ENCODE data around the gene LRRC70.

The LRRC70 gene

GRCh38 chr5:62597314-62597713, 18.7 kb downstream of the LRRC70 start:
- TF ChIP-seq, protein P1, sequence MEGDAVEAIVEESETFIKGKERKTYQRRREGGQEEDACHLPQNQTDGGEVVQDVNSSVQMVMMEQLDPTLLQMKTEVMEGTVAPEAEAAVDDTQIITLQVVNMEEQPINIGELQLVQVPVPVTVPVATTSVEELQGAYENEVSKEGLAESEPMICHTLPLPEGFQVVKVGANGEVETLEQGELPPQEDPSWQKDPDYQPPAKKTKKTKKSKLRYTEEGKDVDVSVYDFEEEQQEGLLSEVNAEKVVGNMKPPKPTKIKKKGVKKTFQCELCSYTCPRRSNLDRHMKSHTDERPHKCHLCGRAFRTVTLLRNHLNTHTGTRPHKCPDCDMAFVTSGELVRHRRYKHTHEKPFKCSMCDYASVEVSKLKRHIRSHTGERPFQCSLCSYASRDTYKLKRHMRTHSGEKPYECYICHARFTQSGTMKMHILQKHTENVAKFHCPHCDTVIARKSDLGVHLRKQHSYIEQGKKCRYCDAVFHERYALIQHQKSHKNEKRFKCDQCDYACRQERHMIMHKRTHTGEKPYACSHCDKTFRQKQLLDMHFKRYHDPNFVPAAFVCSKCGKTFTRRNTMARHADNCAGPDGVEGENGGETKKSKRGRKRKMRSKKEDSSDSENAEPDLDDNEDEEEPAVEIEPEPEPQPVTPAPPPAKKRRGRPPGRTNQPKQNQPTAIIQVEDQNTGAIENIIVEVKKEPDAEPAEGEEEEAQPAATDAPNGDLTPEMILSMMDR (conservative IDR thresholded peaks at IDR 0.05; ENCODE audit: control insufficient read depth, insufficient read depth, low read depth, low read length), result no peak
- no peak overlapping the region for H3K4me3 ChIP-seq (ENCODE audit: control insufficient read depth, low read depth, low read length)
- DNase-seq (ENCODE audit: low read depth), result no peak

DNA sequence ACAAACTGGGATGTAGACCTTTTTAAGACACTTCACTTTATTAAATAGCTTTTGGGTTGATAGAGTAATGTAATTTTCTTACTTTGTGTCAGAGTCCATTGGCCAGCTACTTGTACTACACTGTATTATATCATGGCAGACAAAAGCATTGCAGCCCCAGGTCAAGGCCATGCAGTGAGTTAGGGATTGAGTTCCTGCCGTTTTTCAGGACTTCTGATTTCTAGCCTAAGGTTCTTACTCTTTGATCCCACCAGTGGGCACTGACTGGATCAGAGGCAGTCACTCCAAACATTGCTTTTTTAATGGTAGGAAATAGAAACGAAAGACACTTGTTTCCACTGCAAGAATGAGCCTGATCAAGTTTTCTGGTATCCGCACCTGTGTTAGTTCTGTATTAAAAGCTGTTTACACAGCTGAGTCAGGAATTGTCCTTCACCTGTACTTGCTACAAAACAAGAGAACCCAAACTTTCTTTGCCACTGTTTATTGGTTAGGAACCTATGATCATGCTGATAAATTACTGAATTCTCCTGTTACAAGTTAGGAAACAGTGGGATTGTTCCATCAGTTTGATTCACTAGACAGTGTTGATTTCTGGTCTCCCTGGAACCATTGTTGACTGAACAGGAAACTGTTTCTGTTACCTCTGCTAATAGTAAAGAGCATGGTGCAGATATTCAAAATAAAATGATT, 22.1 kb downstream of the LRRC70 start:
- DNase-seq (ENCODE audit: low read depth), result no peak
- TF ChIP-seq, protein P1 (conservative IDR thresholded peaks at IDR 0.05; ENCODE audit: control insufficient read depth, insufficient read depth, low read depth, low read length), result no peak
- H3K4me3 ChIP-seq (ENCODE audit: control insufficient read depth, low read depth, low read length), result no peak overlapping the region

GRCh38 chr5:62603934-62604333, 25.3 kb downstream of the LRRC70 start:
- TF ChIP-seq, protein P1 (conservative IDR thresholded peaks at IDR 0.05; ENCODE audit: control insufficient read depth, insufficient read depth, low read depth, low read length), result no peak
- no peak for DNase-seq (ENCODE audit: low read depth)
- no peak overlapping the region for H3K4me3 ChIP-seq (ENCODE audit: control insufficient read depth, low read depth, low read length)

DNA sequence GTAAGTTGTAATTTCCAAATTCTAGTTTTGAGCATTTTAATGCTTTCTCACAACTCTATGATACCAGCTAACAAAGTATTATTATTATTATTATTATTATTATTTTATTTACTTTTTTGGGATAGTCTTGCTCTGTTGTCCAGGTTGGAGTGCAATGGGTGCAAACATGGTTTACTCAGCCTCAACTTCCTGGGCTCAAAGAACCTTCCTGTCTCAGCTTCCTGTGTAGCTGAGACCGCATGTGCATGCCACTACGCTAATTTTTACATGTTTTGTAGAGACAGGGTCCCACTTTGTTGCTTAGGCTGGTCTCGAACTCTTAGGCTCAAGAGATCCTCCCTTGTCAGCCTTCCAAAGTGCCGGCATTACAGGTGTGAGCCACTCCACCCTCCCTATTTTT, 27.0 kb downstream of the LRRC70 start:
- TF ChIP-seq, protein P1 (conservative IDR thresholded peaks at IDR 0.05; ENCODE audit: control insufficient read depth, insufficient read depth, low read depth, low read length), result no peak
- H3K4me3 ChIP-seq (ENCODE audit: control insufficient read depth, low read depth, low read length), result no peak overlapping the region
- DNase-seq (ENCODE audit: low read depth), result no peak

DNA sequence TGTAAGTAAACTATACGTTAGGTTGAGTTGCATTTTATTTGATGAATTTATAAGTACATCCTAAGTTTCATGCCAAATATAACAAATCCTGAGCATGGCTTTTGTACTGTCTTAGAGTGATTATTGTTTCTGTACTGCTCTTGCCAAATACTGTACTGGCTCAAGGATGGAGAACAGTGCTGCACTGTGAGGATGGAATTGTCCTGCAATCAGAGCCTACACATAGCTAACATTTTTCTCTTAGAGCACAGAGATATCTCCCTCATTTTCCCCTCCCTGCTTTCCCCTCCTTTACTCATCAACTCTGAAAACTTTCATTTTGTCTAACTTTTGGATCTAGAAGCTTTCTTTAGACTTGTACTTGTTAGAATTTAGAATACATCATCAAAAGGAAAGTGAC, 28.3 kb downstream of the LRRC70 start:
- TF ChIP-seq, protein P1 (conservative IDR thresholded peaks at IDR 0.05; ENCODE audit: control insufficient read depth, insufficient read depth, low read depth, low read length), result no peak
- H3K4me3 ChIP-seq (ENCODE audit: control insufficient read depth, low read depth, low read length), result no peak overlapping the region
- DNase-seq (ENCODE audit: low read depth), result no peak

GRCh38 chr5:62607615-62608014, 29.0 kb downstream of the LRRC70 start:
- no peak overlapping the region for H3K4me3 ChIP-seq (ENCODE audit: control insufficient read depth, low read depth, low read length)
- DNase-seq (ENCODE audit: low read depth), result no peak
- TF ChIP-seq, protein P1 (conservative IDR thresholded peaks at IDR 0.05; ENCODE audit: control insufficient read depth, insufficient read depth, low read depth, low read length), result no peak

All from fibroblast of mammary gland (primary cell).